Coronary artery (tissue), 2 donors: ENCODE results near the gene VSX2.

ENCODE experiments used
- DNase-seq: peaks from one replicate; pipeline ENCODE4 v3.0.0-alpha.2; 2017; ENCODE audit warnings: low spot score
- H3K27ac ChIP-seq, 2 donors: fragments of 200-600 bp; sonication (generic); one replicate each; pipeline ENCODE4 v1.5.1; 2016 to 2019
- H3K4me3 ChIP-seq: fragments of 200-600 bp; sonication (generic); 2 replicates; pipeline ENCODE4 v1.5.1; 2016; ENCODE audit warnings: mild to moderate bottlenecking, moderate library complexity
- TF ChIP-seq, protein P1 (sequence below): fragments of 200-600 bp; sonication (generic); IDR thresholded peaks from one replicate; pipeline ENCODE4 v1.5.1; 2019; ENCODE audit warnings: antibody characterized with exemption

VSX2 gene

DNA sequence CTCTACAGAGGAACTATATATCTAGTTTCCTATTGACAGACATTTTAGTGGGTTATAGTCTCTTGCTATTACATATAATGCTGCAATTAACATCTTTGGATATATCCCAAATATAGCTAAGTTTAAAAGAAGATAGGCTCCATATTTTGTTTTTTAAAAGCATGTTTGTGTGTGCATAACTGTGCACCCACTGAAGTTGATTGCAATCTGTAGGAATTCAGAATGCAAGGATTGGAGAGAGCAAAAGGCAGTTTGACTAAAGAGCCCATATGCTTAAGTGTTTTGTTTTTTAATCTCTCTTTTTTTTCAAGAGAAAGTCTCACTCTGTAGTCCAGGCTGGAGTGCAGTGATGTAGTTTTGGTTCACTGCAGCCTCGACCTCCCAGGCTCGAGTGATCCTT, 72.9 kb downstream of the VSX2 start:
- Histone ChIP-seq H3K27ac (no peak overlapping the region), H3K4me3 (no peak overlapping the region)
- TF ChIP-seq, protein P1, sequence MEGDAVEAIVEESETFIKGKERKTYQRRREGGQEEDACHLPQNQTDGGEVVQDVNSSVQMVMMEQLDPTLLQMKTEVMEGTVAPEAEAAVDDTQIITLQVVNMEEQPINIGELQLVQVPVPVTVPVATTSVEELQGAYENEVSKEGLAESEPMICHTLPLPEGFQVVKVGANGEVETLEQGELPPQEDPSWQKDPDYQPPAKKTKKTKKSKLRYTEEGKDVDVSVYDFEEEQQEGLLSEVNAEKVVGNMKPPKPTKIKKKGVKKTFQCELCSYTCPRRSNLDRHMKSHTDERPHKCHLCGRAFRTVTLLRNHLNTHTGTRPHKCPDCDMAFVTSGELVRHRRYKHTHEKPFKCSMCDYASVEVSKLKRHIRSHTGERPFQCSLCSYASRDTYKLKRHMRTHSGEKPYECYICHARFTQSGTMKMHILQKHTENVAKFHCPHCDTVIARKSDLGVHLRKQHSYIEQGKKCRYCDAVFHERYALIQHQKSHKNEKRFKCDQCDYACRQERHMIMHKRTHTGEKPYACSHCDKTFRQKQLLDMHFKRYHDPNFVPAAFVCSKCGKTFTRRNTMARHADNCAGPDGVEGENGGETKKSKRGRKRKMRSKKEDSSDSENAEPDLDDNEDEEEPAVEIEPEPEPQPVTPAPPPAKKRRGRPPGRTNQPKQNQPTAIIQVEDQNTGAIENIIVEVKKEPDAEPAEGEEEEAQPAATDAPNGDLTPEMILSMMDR: no peak
- DNase-seq: no peak
